ENCODE results near the gene GPD1L.

GPD1L gene

DNA sequence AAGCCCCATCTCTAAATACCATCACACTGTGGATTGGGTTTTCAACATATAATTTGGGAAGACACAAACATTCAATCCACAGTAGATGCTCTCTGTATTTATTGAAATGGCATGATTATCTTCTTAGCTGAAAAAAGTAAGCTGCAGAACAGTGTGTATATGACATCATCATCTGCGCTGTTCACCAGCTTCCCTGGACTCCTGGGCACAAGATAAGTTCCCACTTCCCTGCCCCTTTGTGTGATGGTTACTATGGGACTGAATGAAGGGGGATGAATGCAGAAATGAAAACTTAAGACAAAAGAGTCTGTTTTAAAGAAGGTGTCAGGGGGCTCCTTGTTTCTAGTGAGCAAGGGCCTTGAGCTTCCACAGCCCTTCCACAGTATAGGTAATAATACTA is 20.0 kb upstream of the GPD1L start:
- Histone ChIP-seq H3K18ac (ENCODE audit: low read depth in 1 of 2, low read length in 2 of 2) (no peak overlapping the region), H3K79me1 (replicated peaks; ENCODE audit: low read length, poor library complexity, severe bottlenecking) (no peaks in the 10 kb centered on the region), H3K27ac (ENCODE audit: low read length, poor library complexity, severe bottlenecking) (no peak overlapping the region), H2AK5ac (ENCODE audit: low read length, severe bottlenecking) (no peak overlapping the region), H3K27me3 (ENCODE audit: control insufficient read depth in 1 of 2, insufficient read depth in 1 of 2, low read length in 2 of 2) (no peaks in the 10 kb centered on the region), H3K9ac (ENCODE audit: low read length) (no peak overlapping the region), H2BK5ac (ENCODE audit: low read depth, low read length, poor library complexity, severe bottlenecking) (no peak overlapping the region), H2AFZ (ENCODE audit: low read depth, low read length) (no peak overlapping the region), H3K4ac (ENCODE audit: low read depth in 1 of 2, low read length in 2 of 2) (no peak overlapping the region), H3K9me3 (ENCODE audit: control insufficient read depth, low read length) (peaks cover 11% of the 10 kb centered on the region), H3K23ac (ENCODE audit: low read length in 2 of 2) (no peak overlapping the region), H4K8ac (ENCODE audit: low read length) (no peak overlapping the region), H2BK12ac (ENCODE audit: low read length in 2 of 2) (no peak overlapping the region), H2BK120ac (ENCODE audit: low read depth, low read length) (no peak overlapping the region), H3K4me1 (ENCODE audit: control insufficient read depth, insufficient read depth, low read depth, low read length) (no peaks in the 10 kb centered on the region), H3K14ac (ENCODE audit: low read length in 2 of 2) (no peak overlapping the region), H3K4me3 (ENCODE audit: insufficient read depth in 1 of 2, low read depth in 1 of 2, low read length in 2 of 2) (no peak overlapping the region), H4K91ac (ENCODE audit: low read length) (no peak overlapping the region), H2BK15ac (ENCODE audit: low read depth, poor library complexity, severe bottlenecking) (no peak overlapping the region), H3K36me3 (ENCODE audit: control insufficient read depth in 1 of 2, insufficient read depth in 2 of 2, low read depth in 1 of 2, low read length in 2 of 2) (no peaks in the 10 kb centered on the region), H3K4me2 (ENCODE audit: low read length, poor library complexity, severe bottlenecking) (no peak overlapping the region)
- DNase-seq, result no peak
- WGBS, result 82% methylated on average over 1 of the region's 1 CpG

DNA sequence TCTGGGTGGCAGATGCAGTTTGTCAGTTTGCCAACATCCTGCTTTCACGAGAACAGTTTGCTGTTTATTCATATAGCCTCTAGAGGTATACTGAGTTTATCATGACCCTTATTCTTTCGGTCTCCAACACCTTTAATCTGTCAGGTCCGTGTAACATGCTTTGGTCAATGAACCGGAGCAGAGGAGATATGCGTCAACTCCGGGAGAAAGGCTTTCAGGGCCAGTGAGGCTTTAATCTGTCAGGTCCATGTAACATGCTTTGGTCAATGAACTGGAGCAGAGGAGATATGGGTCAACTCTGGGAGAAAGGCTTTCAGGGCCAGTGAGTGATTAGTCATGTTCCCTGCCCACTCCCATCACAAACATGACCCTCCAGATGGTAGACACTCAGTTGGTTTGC is 16.9 kb upstream of the GPD1L start:
- no peak overlapping the region for H3K23ac ChIP-seq (ENCODE audit: low read length in 2 of 2)
- H3K27me3 ChIP-seq (ENCODE audit: control insufficient read depth in 1 of 2, insufficient read depth in 1 of 2, low read length in 2 of 2), result no peaks in the 10 kb centered on the region
- H3K4me1 ChIP-seq (ENCODE audit: control insufficient read depth, insufficient read depth, low read depth, low read length), result no peaks in the 10 kb centered on the region
- peaks cover 11% of the 10 kb centered on the region for H3K9me3 ChIP-seq (ENCODE audit: control insufficient read depth, low read length)
- no peaks in the 10 kb centered on the region for H3K36me3 ChIP-seq (ENCODE audit: control insufficient read depth in 1 of 2, insufficient read depth in 2 of 2, low read depth in 1 of 2, low read length in 2 of 2)
- H3K79me1 ChIP-seq (replicated peaks; ENCODE audit: low read length, poor library complexity, severe bottlenecking), result no peaks in the 10 kb centered on the region
- no peak overlapping the region for H3K4ac ChIP-seq (ENCODE audit: low read depth in 1 of 2, low read length in 2 of 2)
- H2BK12ac ChIP-seq (ENCODE audit: low read length in 2 of 2), result no peak overlapping the region
- no peak overlapping the region for H3K18ac ChIP-seq (ENCODE audit: low read depth in 1 of 2, low read length in 2 of 2)
- H2AFZ ChIP-seq (ENCODE audit: low read depth, low read length), result no peak overlapping the region
- no peak overlapping the region for H4K91ac ChIP-seq (ENCODE audit: low read length)
- no peak overlapping the region for H3K9ac ChIP-seq (ENCODE audit: low read length)
- no peak overlapping the region for H3K27ac ChIP-seq (ENCODE audit: low read length, poor library complexity, severe bottlenecking)
- no peak overlapping the region for H4K8ac ChIP-seq (ENCODE audit: low read length)
- no peak overlapping the region for H3K14ac ChIP-seq (ENCODE audit: low read length in 2 of 2)
- H2BK120ac ChIP-seq (ENCODE audit: low read depth, low read length), result no peak overlapping the region
- WGBS, result 91% methylated on average over 6 of the region's 6 CpGs
- H3K4me2 ChIP-seq (ENCODE audit: low read length, poor library complexity, severe bottlenecking), result no peak overlapping the region
- no peak overlapping the region for H2BK5ac ChIP-seq (ENCODE audit: low read depth, low read length, poor library complexity, severe bottlenecking)
- no peak overlapping the region for H2BK15ac ChIP-seq (ENCODE audit: low read depth, poor library complexity, severe bottlenecking)
- no peak overlapping the region for H2AK5ac ChIP-seq (ENCODE audit: low read length, severe bottlenecking)
- DNase-seq, result no peak
- H3K4me3 ChIP-seq (ENCODE audit: insufficient read depth in 1 of 2, low read depth in 1 of 2, low read length in 2 of 2), result no peak overlapping the region

GRCh38 chr3:32093204-32093603 is 13.2 kb upstream of the GPD1L start:
- H2BK5ac ChIP-seq (ENCODE audit: low read depth, low read length, poor library complexity, severe bottlenecking), result no peak overlapping the region
- no peak for DNase-seq
- no peak overlapping the region for H3K14ac ChIP-seq (ENCODE audit: low read length in 2 of 2)
- no peaks in the 10 kb centered on the region for H3K4me1 ChIP-seq (ENCODE audit: control insufficient read depth, insufficient read depth, low read depth, low read length)
- no peak overlapping the region for H4K8ac ChIP-seq (ENCODE audit: low read length)
- no peak overlapping the region for H3K23ac ChIP-seq (ENCODE audit: low read length in 2 of 2)
- H3K4ac ChIP-seq (ENCODE audit: low read depth in 1 of 2, low read length in 2 of 2), result no peak overlapping the region
- no peaks in the 10 kb centered on the region for H3K79me1 ChIP-seq (replicated peaks; ENCODE audit: low read length, poor library complexity, severe bottlenecking)
- H2BK12ac ChIP-seq (ENCODE audit: low read length in 2 of 2), result no peak overlapping the region
- no peak overlapping the region for H3K4me3 ChIP-seq (ENCODE audit: insufficient read depth in 1 of 2, low read depth in 1 of 2, low read length in 2 of 2)
- no peaks in the 10 kb centered on the region for H3K36me3 ChIP-seq (ENCODE audit: control insufficient read depth in 1 of 2, insufficient read depth in 2 of 2, low read depth in 1 of 2, low read length in 2 of 2)
- H3K27ac ChIP-seq (ENCODE audit: low read length, poor library complexity, severe bottlenecking), result no peak overlapping the region
- H2BK120ac ChIP-seq (ENCODE audit: low read depth, low read length), result no peak overlapping the region
- no peaks in the 10 kb centered on the region for H3K27me3 ChIP-seq (ENCODE audit: control insufficient read depth in 1 of 2, insufficient read depth in 1 of 2, low read length in 2 of 2)
- no peak overlapping the region for H4K91ac ChIP-seq (ENCODE audit: low read length)
- H3K4me2 ChIP-seq (ENCODE audit: low read length, poor library complexity, severe bottlenecking), result no peak overlapping the region
- 85% methylated on average over 5 of the region's 5 CpGs for WGBS
- no peak overlapping the region for H3K9ac ChIP-seq (ENCODE audit: low read length)
- no peak overlapping the region for H2AK5ac ChIP-seq (ENCODE audit: low read length, severe bottlenecking)
- H2BK15ac ChIP-seq (ENCODE audit: low read depth, poor library complexity, severe bottlenecking), result no peak overlapping the region
- H3K18ac ChIP-seq (ENCODE audit: low read depth in 1 of 2, low read length in 2 of 2), result no peak overlapping the region
- H2AFZ ChIP-seq (ENCODE audit: low read depth, low read length), result no peak overlapping the region
- H3K9me3 ChIP-seq (ENCODE audit: control insufficient read depth, low read length), result peaks cover 11% of the 10 kb centered on the region

- H2AK5ac ChIP-seq (ENCODE audit: low read length, severe bottlenecking), result no peak overlapping the region
- H3K4ac ChIP-seq (ENCODE audit: low read depth in 1 of 2, low read length in 2 of 2), result no peak overlapping the region
- H3K27ac ChIP-seq (ENCODE audit: low read length, poor library complexity, severe bottlenecking), result no peak overlapping the region
- no peak overlapping the region for H2AFZ ChIP-seq (ENCODE audit: low read depth, low read length)
- no peak overlapping the region for H3K4me2 ChIP-seq (ENCODE audit: low read length, poor library complexity, severe bottlenecking)
- WGBS, result 33% methylated on average over 1 of the region's 3 CpGs
- H2BK120ac ChIP-seq (ENCODE audit: low read depth, low read length), result no peak overlapping the region
- no peaks in the 10 kb centered on the region for H3K36me3 ChIP-seq (ENCODE audit: control insufficient read depth in 1 of 2, insufficient read depth in 2 of 2, low read depth in 1 of 2, low read length in 2 of 2)
- H2BK15ac ChIP-seq (ENCODE audit: low read depth, poor library complexity, severe bottlenecking), result no peak overlapping the region
- no peak overlapping the region for H3K18ac ChIP-seq (ENCODE audit: low read depth in 1 of 2, low read length in 2 of 2)
- H4K91ac ChIP-seq (ENCODE audit: low read length), result no peak overlapping the region
- no peak overlapping the region for H3K23ac ChIP-seq (ENCODE audit: low read length in 2 of 2)
- H3K27me3 ChIP-seq (ENCODE audit: control insufficient read depth in 1 of 2, insufficient read depth in 1 of 2, low read length in 2 of 2), result peaks cover 0 to 4% of the 10 kb centered on the region in 2 experiments
- H2BK5ac ChIP-seq (ENCODE audit: low read depth, low read length, poor library complexity, severe bottlenecking), result no peak overlapping the region
- H3K4me3 ChIP-seq (ENCODE audit: insufficient read depth in 1 of 2, low read depth in 1 of 2, low read length in 2 of 2), result no peak overlapping the region
- H3K4me1 ChIP-seq (ENCODE audit: control insufficient read depth, insufficient read depth, low read depth, low read length), result no peaks in the 10 kb centered on the region
- no peak overlapping the region for H3K9ac ChIP-seq (ENCODE audit: low read length)
- H3K9me3 ChIP-seq (ENCODE audit: control insufficient read depth, low read length), result peaks cover 13% of the 10 kb centered on the region
- no peaks in the 10 kb centered on the region for H3K79me1 ChIP-seq (replicated peaks; ENCODE audit: low read length, poor library complexity, severe bottlenecking)
- H3K14ac ChIP-seq (ENCODE audit: low read length in 2 of 2), result no peak overlapping the region
- H2BK12ac ChIP-seq (ENCODE audit: low read length in 2 of 2), result no peak overlapping the region
- H4K8ac ChIP-seq (ENCODE audit: low read length), result no peak overlapping the region
- no peak for DNase-seq
These were observed 11.0 kb upstream of the GPD1L start for GRCh38 chr3:32095431-32095830.
